Kidney tubule cell (primary cell): Measurements from ENCODE around the gene EPHB2.
"Not testable (repeated sequence)": the region's sequence is repeated elsewhere in the genome, so short reads cannot be mapped to it uniquely, and the experiment has no call there.

ENCODE experiments used
- DNase-seq: peaks from one replicate; pipeline ENCODE4 v3.0.0-alpha.2; 2018; ENCODE audit warnings: low spot score

The EPHB2 gene

GRCh38 chr1:22710701-22711049 lies at the start of gene EPHB2:
TSS of gene EPHB2 (plus strand) at chr1:22710839. CDS start at chr1:22710983, 144 bp downstream.
- DNase-seq, result peak; percentile 63

DNA sequence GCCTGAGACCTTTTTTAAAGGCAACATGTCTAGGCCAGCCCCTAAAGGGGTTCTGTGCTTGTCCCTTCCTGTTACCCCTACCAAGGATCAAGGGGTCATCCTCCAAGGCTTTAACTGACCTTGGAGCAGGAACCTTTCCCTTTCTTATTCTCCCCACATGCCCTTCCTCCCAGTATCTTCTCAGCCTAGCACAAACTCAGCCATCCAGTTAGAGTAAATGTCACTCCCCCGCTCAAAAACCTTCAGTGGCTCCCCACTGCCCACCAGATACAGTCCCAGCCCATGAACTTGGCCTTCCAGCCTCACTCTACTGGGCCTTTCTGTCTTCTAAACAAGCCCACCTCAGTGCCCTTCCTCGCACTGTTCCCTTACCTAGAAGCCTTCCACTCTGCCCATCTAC lies 48.8 kb upstream of the EPHB2 start:
- no peak for DNase-seq

GRCh38 chr1:22662318-22662717 lies 48.3 kb upstream of the EPHB2 start:
- peak; percentile 24 for DNase-seq

- no peak for DNase-seq
Measured at GRCh38 chr1:22662986-22663408, 47.6 kb upstream of the EPHB2 start.

- DNase-seq, result peak; percentile 43
Measured at GRCh38 chr1:22665752-22666151, 44.9 kb upstream of the EPHB2 start.

- DNase-seq, result no peak
Measured at GRCh38 chr1:22666412-22666811, 44.2 kb upstream of the EPHB2 start.

- DNase-seq, result not testable (repeated sequence)
Measured at GRCh38 chr1:22668840-22669239, 41.8 kb upstream of the EPHB2 start.

DNA sequence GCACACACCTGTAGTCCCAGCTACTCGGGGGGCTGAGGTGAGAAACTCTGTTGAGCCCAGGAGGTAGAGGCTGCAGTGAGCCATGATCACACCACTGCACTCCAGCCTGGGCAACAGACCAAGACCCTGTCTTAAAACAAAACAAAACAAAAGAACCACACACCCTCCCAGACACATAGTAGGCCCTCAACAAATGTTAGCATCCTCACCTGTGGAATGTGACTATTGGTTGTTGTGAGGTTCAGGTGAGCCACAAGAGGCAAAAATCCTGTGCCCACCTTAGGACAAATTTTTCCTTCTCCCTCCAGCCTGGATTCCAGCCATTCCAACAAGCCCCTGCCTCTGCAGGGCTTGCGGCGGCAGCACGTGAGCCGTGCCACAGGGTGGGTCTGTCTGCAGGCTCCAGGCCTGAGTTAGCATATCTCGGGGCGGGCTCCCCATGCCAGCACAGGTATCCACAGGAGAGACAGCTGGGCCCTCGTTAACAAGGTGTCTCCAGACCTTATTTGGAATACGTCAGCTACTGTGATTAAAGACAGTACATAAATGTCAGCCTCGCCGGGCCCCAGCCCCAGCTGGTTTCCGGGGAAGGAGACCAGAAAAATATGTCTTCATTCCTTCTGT lies 40.2 kb upstream of the EPHB2 start:
- DNase-seq, result no peak

DNA sequence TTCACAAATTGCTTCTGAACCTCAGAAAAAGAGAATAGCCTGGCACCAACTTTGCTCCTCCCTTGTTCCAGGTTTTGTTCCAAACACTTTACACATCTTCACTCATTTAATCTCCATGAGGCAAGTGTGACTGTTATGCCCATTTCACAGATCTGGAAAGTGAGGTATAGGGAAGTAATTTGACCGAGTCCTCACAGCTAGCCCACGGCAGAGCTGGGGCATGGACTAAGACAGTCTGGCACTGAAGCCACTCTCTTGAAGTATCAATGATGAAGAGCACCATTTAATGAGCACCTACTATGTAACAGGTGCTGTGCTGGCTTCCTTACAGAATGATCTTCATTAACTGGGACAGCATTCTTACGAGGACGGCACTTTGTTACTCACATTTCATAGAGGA lies 38.6 kb upstream of the EPHB2 start:
- no peak for DNase-seq

GRCh38 chr1:22673486-22674409 lies 36.9 kb upstream of the EPHB2 start:
- peak; percentile 68 for DNase-seq

DNA sequence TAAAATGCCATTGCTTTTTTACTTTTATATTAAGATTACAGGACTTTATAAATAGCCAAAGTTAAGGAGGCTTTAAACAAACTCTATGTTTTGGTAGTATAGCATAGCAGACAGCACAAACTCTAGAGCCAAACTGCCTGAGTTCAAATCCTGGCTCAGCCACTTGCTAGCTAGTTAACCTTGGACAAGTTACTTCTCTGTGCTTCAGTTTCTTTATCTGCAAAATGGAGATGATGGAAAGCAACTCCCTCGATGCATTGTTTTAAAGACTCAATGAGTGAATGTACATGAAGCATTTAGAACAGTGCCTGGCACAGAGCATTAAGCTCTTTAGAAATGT lies 36.3 kb upstream of the EPHB2 start:
- DNase-seq, result no peak

GRCh38 chr1:22676151-22676550 lies 34.5 kb upstream of the EPHB2 start:
- DNase-seq, result not testable (repeated sequence)

- no peak for DNase-seq
Measured at GRCh38 chr1:22676916-22677583, 33.6 kb upstream of the EPHB2 start.

- DNase-seq, result no peak
Measured at GRCh38 chr1:22677931-22678896, 32.4 kb upstream of the EPHB2 start.

DNA sequence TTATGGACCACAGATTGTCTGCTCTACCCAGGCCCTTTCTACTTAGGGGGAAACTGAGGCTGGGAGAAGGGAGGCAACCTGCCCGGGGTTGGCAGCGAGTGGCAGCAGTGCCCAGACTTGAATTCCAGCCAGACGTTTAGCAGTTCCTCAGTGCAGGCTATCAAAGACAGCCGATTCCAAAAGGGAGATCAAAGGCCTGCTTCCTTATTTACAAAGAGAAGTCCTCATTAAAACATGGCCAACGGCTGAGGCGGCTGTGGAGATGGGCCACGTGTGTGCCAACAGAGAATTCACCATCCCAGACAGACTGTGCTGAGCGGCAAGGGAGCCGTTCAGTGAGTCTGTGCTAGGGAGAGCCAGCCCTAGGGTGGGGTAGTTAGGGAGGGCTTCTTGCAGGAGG lies 29.9 kb upstream of the EPHB2 start:
- DNase-seq, result no peak

- no peak for DNase-seq
Measured at GRCh38 chr1:22681556-22682276, 28.9 kb upstream of the EPHB2 start.

DNA sequence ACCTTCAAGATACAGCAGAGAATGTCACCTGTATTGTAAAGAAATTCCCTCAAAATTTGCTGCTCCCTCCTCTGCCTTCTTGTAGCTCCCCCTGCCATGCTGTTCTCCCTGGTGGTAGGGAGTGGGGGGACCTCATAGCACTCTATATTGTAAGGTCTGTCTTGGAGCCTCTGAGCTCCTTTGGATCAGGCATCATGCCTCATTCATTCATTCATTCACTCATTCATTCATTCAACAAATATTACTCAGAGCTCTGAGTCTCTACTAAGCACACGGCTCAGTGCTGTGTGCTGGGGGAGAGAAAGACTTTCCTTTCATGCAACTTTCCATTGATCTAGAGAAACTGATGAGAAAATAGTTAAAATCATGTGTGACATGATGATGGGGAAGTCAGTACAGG lies 27.1 kb upstream of the EPHB2 start:
- no peak for DNase-seq

GRCh38 chr1:22685591-22686059 lies 25.0 kb upstream of the EPHB2 start:
- DNase-seq, result no peak

GRCh38 chr1:22687191-22687590 lies 23.4 kb upstream of the EPHB2 start:
- no peak for DNase-seq

DNA sequence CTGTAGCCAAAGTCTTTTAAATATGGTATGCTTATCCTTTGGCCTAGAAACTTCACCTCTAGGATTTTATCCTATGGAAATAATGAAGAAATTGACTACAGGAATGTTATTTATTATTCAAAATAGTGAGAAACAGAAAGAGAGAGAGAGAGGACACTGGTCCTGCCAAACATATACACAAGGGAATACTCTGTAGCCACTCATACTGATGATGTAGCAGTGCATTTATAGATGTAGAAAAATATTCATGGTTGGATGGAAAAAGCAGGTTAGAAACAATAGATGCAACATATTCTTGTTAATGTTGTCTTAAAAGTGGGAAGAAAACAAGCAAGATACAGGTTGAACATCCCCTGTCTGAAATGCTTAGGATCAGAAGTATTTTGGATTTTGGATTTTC lies 22.2 kb upstream of the EPHB2 start:
- DNase-seq, result no peak

DNA sequence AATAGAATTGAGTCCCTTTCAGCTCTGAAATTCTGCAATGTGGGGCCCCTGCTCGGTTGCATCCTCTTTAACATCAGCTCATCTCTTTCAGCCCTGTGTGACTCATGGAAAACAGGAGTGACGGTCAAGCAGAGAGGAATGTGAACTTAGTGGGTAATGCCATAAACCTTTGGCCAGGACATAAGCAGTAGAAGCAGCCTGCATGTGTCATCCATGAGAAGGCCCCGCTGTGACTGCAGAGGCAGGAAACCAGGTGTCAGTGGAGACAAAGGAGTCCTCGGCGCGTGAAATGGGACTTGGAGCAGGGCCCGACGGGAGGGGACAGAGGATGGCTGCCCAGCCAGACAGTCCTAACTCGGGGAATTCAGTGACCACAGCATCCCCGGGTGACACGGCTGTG lies 21.1 kb upstream of the EPHB2 start:
- DNase-seq, result peak; percentile 99
